Colonic mucosa (tissue), 4 donors: Measurements from ENCODE around the gene SPTAN1. TPM values are rescaled to one million over a fixed set of nuclear protein-coding genes. Genes with fewer than 3 reads are reported as not detected.

ENCODE experiments used
- DNase-seq: peaks from one replicate; pipeline ENCODE4 v3.0.0-alpha.2; 2020
- H3K27ac ChIP-seq: fragments of 200-600 bp; one replicate; pipeline ENCODE4 v1.8.0; 2021
- H3K27me3 ChIP-seq: fragments of 200-600 bp; one replicate; pipeline ENCODE4 v1.8.0; 2021
- H3K36me3 ChIP-seq: fragments of 200-600 bp; one replicate; pipeline ENCODE4 v1.8.0; 2021
- H3K4me1 ChIP-seq: fragments of 200-600 bp; one replicate; pipeline ENCODE4 v1.8.0; 2021; ENCODE audit warnings: mild to moderate bottlenecking
- H3K4me3 ChIP-seq: fragments of 200-600 bp; one replicate; pipeline ENCODE4 v1.8.0; 2021
- H3K9ac ChIP-seq, 2 donors: one replicate each; pipeline ENCODE4 v1.7.0; 2013; ENCODE audit warnings: control low read depth in 2 of 2, low read depth in 2 of 2, low read length in 2 of 2
- H3K9me3 ChIP-seq: fragments of 200-600 bp; one replicate; pipeline ENCODE4 v1.8.0; 2021
- CTCF ChIP-seq: fragments of 200-600 bp; IDR thresholded peaks from one replicate; pipeline ENCODE4 v1.8.0; 2022; ENCODE audit warnings: antibody characterized with exemption, mild to moderate bottlenecking
- intact Hi-C: fragments of 100-400 bp; cut with DNase I; formaldehyde crosslinking; loops from one replicate; pipeline ENCODE4 v1.14.1; 2022
- total RNA-seq, 2 donors: library from RNA; stranded (reverse); fragmentation: NEBNext Ultra II Directional in 1 of 2; extraction: Animal tissue kit (Norgen Biotek cat#: 25700) in 1 of 2; gene quantifications; one replicate each; pipeline ENCODE4 v1.2.1, GENCODE V29; 2021
- donor health status: healthy.
- donor health status: DM: no; HTN: no; CAD: no.
- donor health status: DM: no; HTN: no; CAD: no.

Gene SPTAN1
- total RNA-seq, 2 donors from 2014 or later, result 263 to 282 TPM

- Histone ChIP-seq H3K9ac (no peak overlapping the region), H3K4me3 (no peak overlapping the region), H3K36me3 (no peaks in the 10 kb centered on the region), H3K27ac (peak overlapping the region; percentile 84), H3K27me3 (no peaks in the 10 kb centered on the region), H3K9me3 (no peaks in the 10 kb centered on the region), H3K4me1 (peaks cover 8% of the 10 kb centered on the region)
- TF ChIP-seq CTCF, result no peak
- DNase-seq, result no peak
- intact Hi-C loops, result no loop called here
These were observed 2.2 kb upstream of the SPTAN1 start for GRCh38 chr9:128550226-128550625.

- Histone ChIP-seq H3K4me3 (no peak overlapping the region), H3K9ac (peak overlapping the region; percentile 16 to 30), H3K27ac (peak overlapping the region; percentile 84), H3K4me1 (peaks cover 8% of the 10 kb centered on the region), H3K36me3 (no peaks in the 10 kb centered on the region), H3K27me3 (no peaks in the 10 kb centered on the region), H3K9me3 (no peaks in the 10 kb centered on the region)
- TF ChIP-seq CTCF, result no peak
- DNase-seq, result no peak
- intact Hi-C loops, result no loop called here
These were observed 1.4 kb upstream of the SPTAN1 start for GRCh38 chr9:128550770-128551656.

GRCh38 chr9:128551657-128552152 lies 682 bp upstream of the SPTAN1 start:
- peak overlapping the region; percentile 69 for H3K4me3 ChIP-seq
- intact Hi-C loops, result no loop called here
- peak overlapping the region; percentile 30 to 76 for H3K9ac ChIP-seq
- no peaks in the 10 kb centered on the region for H3K27me3 ChIP-seq
- peak overlapping the region; percentile 84 for H3K27ac ChIP-seq
- no peak for TF ChIP-seq CTCF
- H3K36me3 ChIP-seq, result no peaks in the 10 kb centered on the region
- H3K9me3 ChIP-seq, result no peaks in the 10 kb centered on the region
- no peak for DNase-seq
- H3K4me1 ChIP-seq, result peaks cover 10% of the 10 kb centered on the region

GRCh38 chr9:128552744-128553440 lies 505 bp downstream of the SPTAN1 start:
- peak overlapping the region; percentile 87 for H3K27ac ChIP-seq
- H3K9ac ChIP-seq, result peak overlapping the region; percentile 96 to 97
- peaks cover 13% of the 10 kb centered on the region for H3K4me1 ChIP-seq
- intact Hi-C loops, result no loop called here
- no peaks in the 10 kb centered on the region for H3K27me3 ChIP-seq
- H3K36me3 ChIP-seq, result no peaks in the 10 kb centered on the region
- peak overlapping the region; percentile 69 for H3K4me3 ChIP-seq
- H3K9me3 ChIP-seq, result no peaks in the 10 kb centered on the region
- peak; percentile 69 for DNase-seq
- TF ChIP-seq CTCF, result no peak

GRCh38 chr9:128553728-128554127 lies 1.3 kb downstream of the SPTAN1 start:
- Histone ChIP-seq H3K27ac (peak overlapping the region; percentile 87), H3K36me3 (no peaks in the 10 kb centered on the region), H3K27me3 (no peaks in the 10 kb centered on the region), H3K9me3 (no peaks in the 10 kb centered on the region), H3K4me1 (peaks cover 21% of the 10 kb centered on the region), H3K4me3 (peak overlapping the region; percentile 69), H3K9ac (peak overlapping the region in 1 of 2 donors; percentile 97)
- intact Hi-C loops, result no loop called here
- no peak for DNase-seq
- no peak for TF ChIP-seq CTCF
